ENCODE results near the gene PCNX1.
"Not testable (repeated sequence)": the region's sequence is repeated elsewhere in the genome, so short reads cannot be mapped to it uniquely, and the experiment has no call there.

Gene PCNX1

DNA sequence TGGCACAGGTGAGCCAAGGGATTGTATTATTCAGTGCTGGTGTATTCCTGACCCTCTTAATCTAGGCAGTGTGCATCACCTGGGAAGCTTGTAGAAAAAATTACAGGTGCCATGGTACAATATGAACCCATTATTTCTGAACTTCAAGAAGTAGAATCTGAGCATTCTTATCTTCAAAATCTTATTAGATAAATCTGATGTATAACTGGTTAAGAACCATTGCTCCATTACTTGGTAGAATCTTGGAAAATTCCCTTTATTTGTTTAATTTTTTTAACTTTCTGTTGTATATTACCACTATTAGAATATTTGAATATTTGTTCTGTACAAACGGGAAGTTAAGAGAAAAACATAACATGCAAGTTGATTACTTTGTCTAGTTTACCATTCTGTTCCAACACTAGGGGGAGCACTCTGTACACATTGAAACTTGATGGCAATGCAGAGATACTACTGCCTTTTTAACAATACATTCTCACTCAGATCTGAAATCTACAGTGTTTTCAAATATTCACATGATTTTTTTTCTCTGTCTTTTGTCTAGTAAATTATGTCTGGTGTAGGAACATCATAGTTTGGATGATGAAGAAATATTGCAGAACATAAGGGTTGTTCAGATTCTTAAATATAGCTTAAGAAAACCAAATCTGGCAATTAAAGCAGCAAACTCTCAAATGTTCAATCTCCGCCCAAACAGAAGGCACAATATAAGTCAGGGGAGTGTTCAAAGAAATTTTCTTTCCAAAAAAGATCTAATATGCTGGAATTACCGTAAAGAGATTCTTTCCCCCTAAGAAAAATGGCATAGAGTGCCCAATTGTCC, 196.6 kb downstream of the PCNX1 start:
- no peak for DNase-seq

- no peak for DNase-seq
These were observed 197.9 kb downstream of the PCNX1 start for GRCh38 chr14:71105177-71105576.

GRCh38 chr14:71107921-71108320, 200.7 kb downstream of the PCNX1 start:
- no peak for DNase-seq

DNA sequence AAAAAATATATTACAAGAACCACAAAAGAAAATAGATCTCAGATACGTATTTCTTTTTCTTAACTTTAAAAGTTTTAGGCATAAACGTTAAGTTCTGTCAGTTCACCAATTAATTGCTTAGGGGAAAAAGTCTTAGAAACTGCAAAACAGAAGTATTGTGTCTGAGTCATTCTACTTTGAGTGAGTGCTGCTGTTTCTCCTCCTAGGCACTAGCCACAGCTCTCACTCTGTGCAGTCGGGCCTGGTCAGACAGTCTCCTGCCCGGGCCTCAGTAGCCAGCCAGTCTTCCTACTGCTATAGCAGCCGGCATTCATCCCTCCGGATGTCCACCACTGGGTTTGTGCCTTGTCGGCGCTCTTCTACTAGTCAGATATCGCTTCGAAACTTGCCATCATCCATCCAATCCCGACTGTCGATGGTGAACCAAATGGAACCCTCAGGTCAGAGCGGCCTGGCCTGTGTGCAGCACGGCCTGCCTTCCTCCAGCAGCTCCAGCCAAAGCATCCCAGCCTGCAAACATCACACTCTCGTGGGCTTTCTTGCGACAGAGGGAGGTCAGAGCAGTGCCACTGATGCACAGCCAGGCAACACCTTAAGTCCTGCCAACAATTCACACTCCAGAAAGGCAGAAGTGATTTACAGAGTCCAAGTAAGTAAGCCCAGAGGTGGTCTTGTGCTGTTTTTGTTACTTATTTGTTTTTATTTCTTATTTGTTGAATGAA, 201.3 kb downstream of the PCNX1 start:
- DNase-seq = no peak

- no peak for DNase-seq
These were observed 206.1 kb downstream of the PCNX1 start for GRCh38 chr14:71113376-71113775.

DNA sequence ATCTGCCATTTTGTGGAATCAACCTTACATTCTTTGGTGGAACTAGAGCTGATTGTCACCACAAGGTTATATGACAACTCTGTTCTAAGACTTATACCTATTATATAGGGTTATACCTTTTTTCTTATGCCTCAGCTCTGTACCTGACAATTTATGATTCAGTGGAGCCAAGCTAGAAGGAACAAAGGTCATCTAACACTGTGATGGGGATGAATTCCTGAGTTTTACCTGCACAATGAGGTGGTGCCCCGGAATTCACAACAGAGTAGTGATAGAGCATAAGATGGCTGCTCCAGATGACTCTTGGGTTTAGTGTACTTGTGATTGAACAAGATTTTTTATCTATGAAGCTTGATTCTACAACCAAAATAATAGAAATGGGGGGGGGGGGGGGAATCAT, 207.3 kb downstream of the PCNX1 start:
- no peak for DNase-seq

- DNase-seq = no peak
These were observed 208.0 kb downstream of the PCNX1 start for GRCh38 chr14:71115306-71115705.

DNA sequence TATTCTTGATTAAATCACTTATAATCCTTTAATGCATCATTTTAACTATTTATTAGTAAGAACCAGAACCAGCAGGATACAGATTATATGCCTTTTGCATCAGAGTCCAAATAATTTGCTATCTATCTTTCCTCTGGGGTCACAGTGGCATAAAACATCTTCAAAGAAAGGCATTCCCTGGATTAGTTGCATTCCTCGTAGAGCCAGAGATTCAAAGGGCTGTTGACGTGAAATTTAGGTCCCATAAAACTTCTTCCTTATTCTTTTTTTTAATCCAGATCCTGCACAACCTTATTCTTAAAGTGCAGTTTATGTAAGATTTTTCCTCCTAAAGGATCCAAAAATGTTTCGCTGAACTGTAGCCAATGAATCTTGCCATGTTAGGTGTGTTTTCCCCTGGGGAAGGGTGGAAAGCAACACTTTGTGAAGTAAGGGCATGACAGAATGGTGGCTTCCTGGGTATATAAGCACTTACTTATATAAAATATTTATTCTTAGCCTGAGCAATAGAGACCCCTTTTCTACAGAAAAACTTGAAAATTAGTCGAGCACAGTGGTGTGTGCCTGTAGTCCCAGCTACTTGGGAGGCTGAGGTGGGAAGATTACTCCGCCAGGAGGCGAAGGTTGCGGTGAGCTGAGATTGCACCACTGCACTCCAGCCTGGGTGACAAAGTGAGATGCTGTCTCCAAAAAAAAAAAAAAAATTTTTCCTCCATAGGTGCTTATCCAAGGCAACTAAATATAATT, 208.7 kb downstream of the PCNX1 start:
- no peak for DNase-seq

GRCh38 chr14:71116568-71117122, 209.4 kb downstream of the PCNX1 start:
- DNase-seq = no peak

DNA sequence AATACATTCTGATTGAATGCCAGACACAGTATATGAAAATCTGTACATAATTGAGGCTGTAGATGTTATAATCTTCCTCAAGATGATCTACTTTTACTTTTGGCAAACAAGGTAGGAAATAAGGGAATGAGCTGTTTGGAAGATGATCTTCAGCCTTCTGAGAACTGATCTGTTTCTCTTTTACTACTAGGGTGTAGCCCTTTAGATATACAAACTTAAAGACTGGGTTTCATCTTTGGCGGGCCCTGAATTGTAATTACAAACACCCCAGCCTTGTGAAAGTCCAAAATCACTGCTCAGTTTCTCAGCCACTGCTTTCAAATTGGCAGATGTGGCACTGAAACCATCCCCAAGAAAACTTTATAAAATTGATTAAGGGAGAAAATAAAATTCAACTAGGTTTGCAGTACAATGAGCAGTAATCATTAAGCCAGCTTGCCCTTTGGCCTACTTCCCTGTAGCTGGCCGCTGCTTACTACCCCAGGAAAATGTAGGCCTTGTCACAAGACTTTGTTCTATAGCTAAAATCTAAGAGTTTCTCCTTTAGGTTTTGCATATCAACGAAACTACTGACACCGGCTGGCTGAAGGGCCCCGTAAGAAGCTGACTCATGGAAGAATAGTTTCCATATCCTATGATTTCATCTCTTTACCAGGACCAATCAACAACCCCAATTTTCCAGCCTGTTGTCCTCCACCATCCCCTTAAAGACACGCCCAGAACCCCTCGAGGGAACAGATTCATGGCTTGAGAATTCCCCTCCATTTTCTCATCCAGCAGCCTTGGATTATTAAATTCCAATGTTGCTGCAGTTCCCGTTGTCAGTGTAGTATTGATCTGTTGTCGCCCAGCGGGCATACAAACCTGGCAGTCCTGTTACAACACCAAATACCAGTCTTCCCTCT, 210.8 kb downstream of the PCNX1 start:
- peak; percentile 27 for DNase-seq

GRCh38 chr14:71119075-71119474, 211.8 kb downstream of the PCNX1 start:
- DNase-seq = peak; percentile 41

DNA sequence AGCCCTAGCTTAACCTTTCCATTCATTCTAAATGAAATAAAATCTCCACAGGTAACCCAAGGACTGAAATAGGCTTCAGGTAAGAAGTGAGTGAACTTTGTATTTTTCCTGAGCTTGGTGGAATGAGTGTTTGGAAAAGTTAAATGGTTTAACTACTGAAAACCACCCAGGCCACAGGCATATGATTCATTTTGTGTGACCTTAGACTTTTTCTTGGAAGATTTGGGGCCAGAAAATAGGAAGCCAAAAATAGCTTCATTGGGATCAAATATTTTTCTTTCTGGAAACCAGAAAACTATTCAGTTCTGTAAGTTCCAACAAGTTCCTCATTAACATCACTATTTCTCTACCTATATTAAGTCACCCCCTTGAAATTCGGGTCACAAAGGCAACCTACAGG, 212.6 kb downstream of the PCNX1 start:
- DNase-seq = no peak

DNA sequence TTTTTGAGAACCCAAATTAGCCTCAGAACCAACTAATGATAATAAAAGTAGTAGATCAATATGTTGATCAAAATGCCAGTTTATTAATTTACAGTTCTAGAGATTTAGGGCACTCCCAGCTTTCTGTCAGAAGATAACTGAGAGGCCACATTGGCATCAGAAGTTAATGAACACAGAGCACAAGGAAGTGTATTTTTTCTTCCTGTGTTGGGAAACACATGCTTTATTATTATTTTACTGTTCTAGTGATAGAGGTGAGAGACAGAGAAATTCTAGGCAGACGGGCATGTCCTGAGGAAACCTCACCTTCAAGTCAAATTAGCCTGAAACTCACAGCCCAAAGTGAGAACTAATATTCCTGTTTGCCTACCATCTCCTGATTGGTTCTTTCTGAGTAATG, 213.7 kb downstream of the PCNX1 start:
- no peak for DNase-seq

DNA sequence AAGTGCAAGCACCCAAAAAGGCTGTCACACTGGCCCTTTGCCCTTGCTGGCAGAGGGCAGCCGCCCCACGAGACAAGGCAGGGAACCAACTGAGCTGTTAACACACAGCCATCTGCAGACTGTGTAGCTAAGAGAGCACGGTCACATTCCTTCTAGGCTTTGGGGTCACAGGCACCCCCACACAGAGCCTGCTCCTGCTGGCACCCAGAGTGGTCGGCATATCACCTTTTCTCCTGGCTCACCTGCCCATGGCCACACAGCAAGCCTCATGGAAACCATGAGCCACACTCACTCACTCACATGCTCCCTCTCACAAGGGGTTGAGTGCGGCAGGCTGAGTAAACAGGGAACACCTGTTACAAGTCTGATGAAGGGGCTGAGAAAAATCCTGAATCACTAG, 214.5 kb downstream of the PCNX1 start:
- DNase-seq = no peak

GRCh38 chr14:71122866-71123565, 215.8 kb downstream of the PCNX1 start:
- no peak for DNase-seq

GRCh38 chr14:71123579-71124135, 216.4 kb downstream of the PCNX1 start:
- DNase-seq = no peak

DNA sequence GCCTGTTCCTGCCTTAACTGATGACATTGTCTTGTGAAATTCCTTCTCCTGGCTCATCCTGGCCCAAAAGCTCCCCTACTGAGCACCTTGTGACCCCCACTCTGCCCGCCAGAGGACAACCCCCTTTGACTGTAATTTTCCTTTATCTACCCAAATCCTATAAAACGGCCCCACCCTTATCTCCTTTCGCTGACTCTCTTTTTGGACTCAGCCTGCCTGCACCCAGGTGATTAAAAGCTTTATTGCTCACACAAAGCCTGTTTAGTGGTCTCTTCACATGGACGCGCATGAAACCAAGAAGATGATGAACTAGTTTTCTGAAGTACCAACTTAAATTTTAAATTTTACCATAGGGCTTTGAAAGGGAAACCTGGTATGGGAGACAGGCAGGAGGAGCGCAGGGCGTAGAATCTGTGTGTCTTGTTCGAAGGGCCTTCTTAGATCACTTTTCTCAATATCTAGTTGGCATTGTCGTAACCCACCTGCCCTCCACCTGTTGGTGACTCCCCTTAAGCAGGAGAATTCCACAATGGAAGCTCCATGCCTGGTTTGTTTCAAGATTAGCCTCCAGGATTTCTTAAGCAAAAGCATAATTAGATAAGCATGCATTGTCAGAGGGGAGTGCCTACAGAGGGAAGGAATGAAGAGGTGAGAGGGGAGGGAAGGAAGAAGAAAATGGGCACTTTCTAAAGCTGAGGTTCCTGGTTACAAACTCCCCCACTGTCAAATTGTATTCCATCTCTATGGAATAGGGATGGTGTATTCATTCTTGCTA, 222.6 kb downstream of the PCNX1 start:
- DNase-seq = not testable (repeated sequence)

DNA sequence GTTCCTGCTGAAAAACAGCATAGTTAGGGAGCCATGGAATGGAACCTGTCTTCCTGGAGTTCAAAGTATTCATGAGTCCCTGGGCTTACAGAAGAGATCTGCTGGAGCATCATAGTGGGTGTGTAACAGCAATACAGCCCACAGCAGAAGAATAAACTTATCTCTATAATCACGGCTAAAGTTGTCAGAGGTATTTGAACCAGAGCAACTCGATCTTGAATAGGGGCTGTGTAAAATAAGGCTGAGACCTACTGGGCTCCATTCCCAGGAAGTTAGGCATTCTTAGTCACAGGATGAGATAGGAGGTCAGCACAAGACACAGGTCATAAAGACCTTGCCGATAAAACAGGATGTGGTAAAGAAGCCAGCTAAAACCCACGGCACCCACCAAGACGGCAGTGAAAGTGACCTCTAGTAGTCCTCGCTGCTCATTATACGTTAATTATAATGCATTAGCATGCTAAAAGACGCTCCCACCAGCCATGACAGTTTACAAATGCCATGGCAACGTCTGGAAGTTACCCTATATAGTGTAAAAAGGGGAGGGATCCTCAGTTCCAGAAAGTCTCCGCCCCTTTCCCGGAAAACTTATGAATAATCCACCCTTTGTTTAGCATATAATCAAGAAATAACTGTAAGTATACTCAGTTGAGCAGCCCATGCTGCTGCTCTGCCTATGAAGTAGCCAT, 223.4 kb downstream of the PCNX1 start:
- DNase-seq = no peak

GRCh38 chr14:71133296-71133695, 226.0 kb downstream of the PCNX1 start:
- no peak for DNase-seq

- DNase-seq = no peak
These were observed 228.2 kb downstream of the PCNX1 start for GRCh38 chr14:71135496-71135895.

Data from stimulated activated CD4-positive, alpha-beta T cell treated with anti-CD3 and anti-CD28 coated beads, Interleukin-1b, Interleukin-23, amount 100 ng/mL, for 48 hours (primary cell).